ENCODE results near the gene ADARB1.

ADARB1 gene

GRCh38 chr21:45120975-45121374 lies 46.6 kb downstream of the ADARB1 start:
- no peak overlapping the region for H3K4me3 ChIP-seq (ENCODE audit: low read depth, low read length)
- H3K27ac ChIP-seq (ENCODE audit: extremely low read depth, low read depth, low read length), result no peak overlapping the region
- H3K9me3 ChIP-seq (ENCODE audit: control insufficient read depth, insufficient read depth, low read depth, low read length), result no peaks in the 10 kb centered on the region
- no peaks in the 10 kb centered on the region for H3K36me3 ChIP-seq (ENCODE audit: control insufficient read depth in 2 of 2, insufficient read depth in 1 of 2, low read length in 2 of 2)
- CTCF ChIA-PET, result interaction anchor here (2.7 to 10.4 kb wide), 2 partner anchors 8 to 18 kb away, joined by 26 to 120 read pairs; no protein-coding TSS in a partner anchor
- POLR2A ChIA-PET, result no interaction called here
- TF ChIP-seq ZEB2 (tag by site-specific recombination; IDR thresholded peaks at IDR 0.05) (0 out of 2 replicates have a peak, but pooled peaks have one; percentile 25), ZSCAN23 (tag by site-specific recombination; IDR thresholded peaks at IDR 0.05) (no peak), ZFP37 (tag by site-specific recombination; IDR thresholded peaks at IDR 0.05) (no peak), ZBTB1 (tag by site-specific recombination; IDR thresholded peaks at IDR 0.05) (no peak), PRDM10 (tag by site-specific recombination; IDR thresholded peaks at IDR 0.05) (no peak), IKZF3 (tag by site-specific recombination; IDR thresholded peaks at IDR 0.05) (peak; percentile 45), PRDM1 (tag by site-specific recombination; IDR thresholded peaks at IDR 0.05) (peak; percentile 68), ZNF560 (tag by site-specific recombination; IDR thresholded peaks at IDR 0.05; ENCODE audit: borderline replicate concordance) (no peak), WT1 (tag by site-specific recombination; IDR thresholded peaks at IDR 0.05) (0 out of 2 replicates have a peak, but pooled peaks have one; percentile 17), ZNF785 (tag by site-specific recombination; IDR thresholded peaks at IDR 0.05) (no peak), ZNF561 (tag by site-specific recombination; IDR thresholded peaks at IDR 0.05; ENCODE audit: borderline replicate concordance) (0 out of 2 replicates have a peak, but pooled peaks have one; percentile 31), PRDM6 (tag by site-specific recombination; IDR thresholded peaks at IDR 0.05) (peak; percentile 49; the same call in 1 of the 2 replicates), TRIM28 (IDR thresholded peaks at IDR 0.05; ENCODE audit: borderline replicate concordance, low read length) (peak; percentile 86; the same call in 1 of the 2 replicates), ZNF18 (tag by site-specific recombination; IDR thresholded peaks at IDR 0.05) (peak; percentile 65; the same call in 1 of the 2 replicates)
- H3K4me1 ChIP-seq (ENCODE audit: control insufficient read depth, insufficient read depth, low read length), result peaks cover 11% of the 10 kb centered on the region

GRCh38 chr21:45122030-45122429 lies 47.6 kb downstream of the ADARB1 start:
- no peak overlapping the region for H3K27ac ChIP-seq (ENCODE audit: extremely low read depth, low read depth, low read length)
- CTCF ChIA-PET, result interaction anchor here (0.6 to 10.4 kb wide), 4 partner anchors 17 to 217 kb away, joined by 3 to 120 read pairs (median 5); no protein-coding TSS in a partner anchor
- no peak overlapping the region for H3K4me3 ChIP-seq (ENCODE audit: low read depth, low read length)
- H3K4me1 ChIP-seq (ENCODE audit: control insufficient read depth, insufficient read depth, low read length), result peaks cover 11% of the 10 kb centered on the region
- POLR2A ChIA-PET, result no interaction called here
- H3K9me3 ChIP-seq (ENCODE audit: control insufficient read depth, insufficient read depth, low read depth, low read length), result no peaks in the 10 kb centered on the region
- TF ChIP-seq ZNF792 (tag by site-specific recombination; IDR thresholded peaks at IDR 0.05), result no peak
- TF ChIP-seq ZSCAN23 (tag by site-specific recombination; IDR thresholded peaks at IDR 0.05), result no peak
- TF ChIP-seq ZNF629 (tag by site-specific recombination; IDR thresholded peaks at IDR 0.05), result no peak
- TF ChIP-seq ZNF175 (tag by site-specific recombination; IDR thresholded peaks at IDR 0.05), result no peak
- no peak for TF ChIP-seq ZNF404 (tag by site-specific recombination; IDR thresholded peaks at IDR 0.05)
- no peak for TF ChIP-seq ZNF585B (tag by site-specific recombination; IDR thresholded peaks at IDR 0.05)
- no peak for TF ChIP-seq ZNF24 (tag by site-specific recombination; IDR thresholded peaks at IDR 0.05)
- no peak for TF ChIP-seq ZNF701 (tag by site-specific recombination; IDR thresholded peaks at IDR 0.05)
- no peak for TF ChIP-seq ZBTB7A (tag by site-specific recombination; IDR thresholded peaks at IDR 0.05; ENCODE audit: low read depth)
- no peaks in the 10 kb centered on the region for H3K36me3 ChIP-seq (ENCODE audit: control insufficient read depth in 2 of 2, insufficient read depth in 1 of 2, low read length in 2 of 2)
